RWPE1 (cell line): ENCODE measurements around the gene SRP19.
"Not testable (repeated sequence)": the region's sequence is repeated elsewhere in the genome, so short reads cannot be mapped to it uniquely, and the experiment has no call there.

Experiments
- CTCF ChIA-PET: fragments of 350-600 bp; sonication (Branson Sonifier 250); formaldehyde crosslinking; extraction: SDS; loops from one replicate; lab custom pipeline; 2021; lab: Yijun Ruan, JAX
- POLR2A ChIA-PET: fragments of 400-600 bp; formaldehyde crosslinking; extraction: SDS; loops from one replicate; lab custom pipeline; 2020; ENCODE audit warnings: antibody characterized with exemption; ENCODE audit not compliant: low non-redundant PET; lab: Yijun Ruan, JAX
- DNase-seq: peaks from one replicate; pipeline ENCODE4 v3.0.0; 2012; ENCODE audit warnings: low spot score
- H3K27ac ChIP-seq: fragments of 450-650 bp; 2 replicates; pipeline ENCODE4 v1.5.1; 2017
- CTCF ChIP-seq: fragments of 450-650 bp; conservative IDR thresholded peaks from 2 replicates; pipeline ENCODE4 v1.5.1; 2017; ENCODE audit warnings: low read depth, mild to moderate bottlenecking

The SRP19 gene

DNA sequence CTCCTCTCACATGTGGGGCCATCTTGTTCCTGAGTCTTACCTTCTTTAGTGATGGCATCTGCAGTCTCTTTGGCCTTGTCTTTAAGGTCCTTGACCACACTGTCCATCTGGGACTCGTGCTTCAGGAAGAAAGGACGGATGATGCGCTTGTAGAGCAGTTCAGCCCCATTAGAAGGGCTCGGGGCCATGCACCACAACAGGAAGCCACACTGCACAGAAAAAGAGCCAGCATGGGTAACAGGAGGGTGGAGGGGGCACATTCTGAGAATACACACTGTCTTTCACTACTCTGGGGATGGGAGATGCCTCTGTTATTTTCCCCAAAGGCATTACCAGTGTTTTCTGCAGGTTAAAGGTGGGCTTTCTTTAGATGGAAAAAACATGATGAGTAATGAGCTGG lies 25.9 kb downstream of the SRP19 start:
- ChIA-PET POLR2A (no interaction called here), CTCF (interaction anchor here (0.7 kb wide), 1 partner anchor 1114 kb away, joined by 3 read pairs; no protein-coding TSS in a partner anchor)
- TF ChIP-seq CTCF: no peak

DNA sequence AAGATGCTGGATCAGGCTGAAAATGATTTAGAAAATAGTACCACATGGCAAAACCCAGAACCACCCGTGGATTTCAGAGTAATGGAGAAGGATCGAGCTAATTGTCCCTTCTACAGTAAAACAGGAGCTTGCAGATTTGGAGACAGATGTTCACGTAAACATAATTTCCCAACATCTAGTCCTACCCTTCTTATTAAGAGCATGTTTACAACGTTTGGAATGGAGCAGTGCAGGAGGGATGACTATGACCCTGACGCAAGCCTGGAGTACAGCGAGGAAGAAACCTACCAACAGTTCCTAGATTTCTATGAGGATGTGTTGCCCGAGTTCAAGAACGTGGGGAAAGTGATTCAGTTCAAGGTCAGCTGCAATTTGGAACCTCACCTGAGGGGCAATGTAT lies 31.0 kb downstream of the SRP19 start:
- H3K27ac ChIP-seq, DNase-seq, POLR2A ChIA-PET, CTCF ChIA-PET: not testable (repeated sequence)

More for the DNA sequence above, 25.9 kb downstream of the SRP19 start:
- no peak for DNase-seq
- H3K27ac ChIP-seq: no peak overlapping the region

GRCh38 chr5:112892776-112893175 lies 31.7 kb downstream of the SRP19 start:
- ChIA-PET POLR2A (no interaction called here), CTCF (no interaction called here)

GRCh38 chr5:112895682-112896081 lies 34.6 kb downstream of the SRP19 start:
- no peak for DNase-seq
- H3K27ac ChIP-seq: no peak overlapping the region
- ChIA-PET CTCF (no interaction called here), POLR2A (no interaction called here)
- TF ChIP-seq CTCF: no peak

More at GRCh38 chr5:112892776-112893175, 31.7 kb downstream of the SRP19 start:
- no peak overlapping the region for H3K27ac ChIP-seq
- no peak for TF ChIP-seq CTCF
- no peak for DNase-seq

DNA sequence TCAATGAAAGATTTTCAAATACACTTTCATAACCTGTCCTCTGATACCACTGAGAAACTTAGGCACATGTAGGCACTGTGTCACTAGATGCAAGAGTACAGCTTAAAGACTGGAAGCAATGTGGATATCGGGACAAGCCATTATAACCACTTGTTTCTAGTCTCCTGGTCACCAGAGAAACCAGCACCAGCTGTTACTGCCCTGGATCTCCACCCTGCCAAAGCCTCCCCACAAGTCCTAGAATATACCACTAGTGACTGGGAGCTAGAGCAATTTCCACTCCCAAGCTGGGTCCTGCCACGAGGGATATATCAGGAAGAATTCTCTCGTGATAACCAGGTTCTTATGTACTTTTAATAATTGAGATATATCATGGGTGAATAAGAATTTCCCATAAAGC lies 41.5 kb downstream of the SRP19 start:
- CTCF ChIA-PET: interaction anchor here (0.6 to 2.1 kb wide), 3 partner anchors 12 to 54 kb away, joined by 3 to 5 read pairs (median 4); no protein-coding TSS in a partner anchor
- no peak for TF ChIP-seq CTCF

DNA sequence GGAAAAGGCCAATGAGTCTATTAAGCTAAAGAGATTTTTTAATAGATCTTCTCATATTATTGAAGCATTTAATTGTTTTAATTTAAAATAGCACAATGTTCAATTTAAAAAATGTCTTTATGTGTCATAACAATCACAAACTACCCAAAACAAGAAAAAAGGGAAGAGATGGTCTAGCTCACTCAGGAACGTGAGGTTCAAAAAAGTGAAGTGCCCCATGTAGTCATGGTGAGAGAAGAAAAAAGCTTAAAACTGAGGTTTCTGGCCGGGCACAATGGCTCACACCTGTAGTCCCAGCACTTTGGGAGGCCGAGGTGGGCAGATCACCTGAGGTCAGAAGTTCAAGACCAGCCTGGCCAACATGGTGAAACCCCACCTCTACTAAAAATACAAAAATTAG lies 43.9 kb downstream of the SRP19 start:
- H3K27ac ChIP-seq, POLR2A ChIA-PET, CTCF ChIA-PET, DNase-seq: not testable (repeated sequence)

More for the DNA sequence above, 41.5 kb downstream of the SRP19 start:
- POLR2A ChIA-PET: interaction anchor here (0.6 kb wide), 1 partner anchor 39 kb away, joined by 3 read pairs; no protein-coding TSS in a partner anchor
- H3K27ac ChIP-seq: no peak overlapping the region
- DNase-seq: no peak

DNA sequence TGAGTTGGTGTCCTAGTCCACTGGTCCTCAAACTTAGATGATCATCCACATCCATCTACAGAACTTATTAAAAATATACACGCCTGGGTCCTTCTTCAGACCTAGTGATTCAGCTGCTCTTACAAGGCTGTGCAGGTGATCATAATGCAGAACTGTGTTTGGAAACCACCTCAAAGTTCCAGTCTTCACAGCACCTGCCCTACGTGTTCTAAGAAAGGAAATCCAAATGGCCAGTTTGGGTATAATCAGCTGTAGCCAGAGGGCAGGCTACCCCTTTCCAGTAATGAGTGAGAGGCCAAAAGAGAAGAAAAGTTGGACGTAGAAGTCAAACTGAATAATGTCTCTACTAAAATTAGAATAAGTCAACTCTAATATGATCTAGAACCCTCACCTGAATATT lies 45.5 kb downstream of the SRP19 start:
- ChIA-PET CTCF (no interaction called here), POLR2A (no interaction called here)
- H3K27ac ChIP-seq: no peak overlapping the region
- TF ChIP-seq CTCF: no peak
- no peak for DNase-seq
